Neural cell (in vitro differentiated cells): ENCODE measurements around the gene LRIT1. TPM values are rescaled to one million over a fixed set of nuclear protein-coding genes. Genes with fewer than 3 reads are reported as not detected.

Experiments
- H2AFZ ChIP-seq: fragments of 200-600, 300-800 bp; sonication (generic), shearing (Covaris generic); 2 replicates; pipeline ENCODE4 v1.6.0; 2014; ENCODE audit warnings: low read depth, mild to moderate bottlenecking, antibody characterized with exemption, low read length, moderate library complexity
- H3F3A ChIP-seq: fragments of 200-600 bp; shearing (Covaris generic); 2 replicates; pipeline ENCODE4 v1.6.1; 2016; ENCODE audit warnings: mild to moderate bottlenecking, moderate library complexity, mixed read lengths, antibody characterized with exemption, low read length; ENCODE audit not compliant: insufficient read depth, poor library complexity, severe bottlenecking
- H3K27ac ChIP-seq: fragments of 200-600, 300-800 bp; sonication (generic), shearing (Covaris generic); 2 replicates; pipeline ENCODE4 v1.5.1; 2014; ENCODE audit warnings: mild to moderate bottlenecking, low read length, moderate library complexity
- H3K27me3 ChIP-seq: fragments of 300-800, 200-600 bp; sonication (generic), shearing (Covaris generic); 2 replicates; pipeline ENCODE4 v1.6.0; 2014; ENCODE audit warnings: mild to moderate bottlenecking, low read depth, low read length, moderate library complexity; ENCODE audit not compliant: insufficient read depth
- H3K36me3 ChIP-seq: fragments of 300-800, 200-600 bp; sonication (generic), shearing (Covaris generic); 2 replicates; pipeline ENCODE4 v1.5.1; 2014; ENCODE audit warnings: mild to moderate bottlenecking, antibody characterized with exemption, low read length, moderate library complexity; ENCODE audit not compliant: insufficient read depth
- H3K4me2 ChIP-seq: fragments of 300-800, 200-600 bp; sonication (generic), shearing (Covaris generic); 2 replicates; pipeline ENCODE4 v1.6.0; 2014; ENCODE audit warnings: mild to moderate bottlenecking, low read length
- H3K4me3 ChIP-seq: fragments of 300-800, 200-600 bp; sonication (generic), shearing (Covaris generic); 2 replicates; pipeline ENCODE4 v1.5.1; 2014; ENCODE audit warnings: mild to moderate bottlenecking, low read length, moderate library complexity
- H3K79me2 ChIP-seq: fragments of 200-600 bp; shearing (Covaris generic); replicated peaks from 2 replicates; pipeline ENCODE4 v1.6.0; 2014; ENCODE audit warnings: mild to moderate bottlenecking, low read length, moderate library complexity; ENCODE audit not compliant: insufficient read depth
- H3K9ac ChIP-seq: fragments of 300-800, 200-600 bp; sonication (generic), shearing (Covaris generic); 2 replicates; pipeline ENCODE4 v1.6.1; 2016; ENCODE audit warnings: mild to moderate bottlenecking, low read length, mixed read lengths
- H3K9me2 ChIP-seq: fragments of 200-600 bp; shearing (Covaris generic); 2 replicates; pipeline ENCODE4 v1.6.1; 2016; ENCODE audit warnings: mild to moderate bottlenecking, low read length, mixed read lengths; ENCODE audit not compliant: insufficient read depth
- H3K9me3 ChIP-seq: fragments of 200-600, 300-800 bp; sonication (generic), shearing (Covaris generic); 2 replicates; pipeline ENCODE4 v1.6.1; 2016; ENCODE audit warnings: mild to moderate bottlenecking, mixed run types, low read length, moderate library complexity, mixed read lengths
- H4K20me1 ChIP-seq: fragments of 200-600 bp; shearing (Covaris generic); 2 replicates; pipeline ENCODE4 v1.6.1; 2016; ENCODE audit warnings: mild to moderate bottlenecking, mixed run types; ENCODE audit not compliant: insufficient read depth
- EP300 ChIP-seq: fragments of 450-650 bp; conservative IDR thresholded peaks from 2 replicates; pipeline ENCODE4 v1.6.1; 2014; ENCODE audit warnings: antibody characterized with exemption, mild to moderate bottlenecking, moderate library complexity; ENCODE audit not compliant: poor library complexity, severe bottlenecking
- EZH2 ChIP-seq: fragments of 200-600, 300-800 bp; shearing (Covaris generic), sonication (generic); IDR thresholded peaks from 2 replicates; pipeline ENCODE4 v1.6.1; 2014; ENCODE audit warnings: antibody characterized with exemption, low read length, borderline replicate concordance, mild to moderate bottlenecking; ENCODE audit not compliant: insufficient read depth, poor library complexity, severe bottlenecking
- MXI1 ChIP-seq: fragments of 450-650 bp; conservative IDR thresholded peaks from 2 replicates; pipeline ENCODE4 v1.6.1; 2014; ENCODE audit warnings: antibody characterized with exemption, mild to moderate bottlenecking; ENCODE audit not compliant: poor library complexity, severe bottlenecking
- POLR2AphosphoS5 ChIP-seq: IDR thresholded peaks from 2 replicates; pipeline ENCODE4 v1.6.1; 2012
- RAD21 ChIP-seq: fragments of 450-650 bp; conservative IDR thresholded peaks from 2 replicates; pipeline ENCODE4 v1.6.1; 2014; ENCODE audit warnings: antibody characterized with exemption, mild to moderate bottlenecking, moderate library complexity
- REST ChIP-seq: IDR thresholded peaks from 2 replicates; pipeline ENCODE4 v1.6.1; 2012; ENCODE audit warnings: borderline replicate concordance
- SMC3 ChIP-seq: fragments of 450-650 bp; conservative IDR thresholded peaks from 2 replicates; pipeline ENCODE4 v1.6.1; 2014; ENCODE audit warnings: antibody characterized with exemption, mild to moderate bottlenecking, moderate library complexity; ENCODE audit not compliant: poor library complexity
- TAF1 ChIP-seq: IDR thresholded peaks from 2 replicates; pipeline ENCODE4 v1.6.1; 2012; ENCODE audit warnings: low read depth
- polyA plus RNA-seq: library from polyadenylated mRNA; depleted of rRNA; stranded (reverse); fragments of >200 nt; gene quantifications from 2 replicates; pipeline ENCODE4 v1.2.3, GENCODE V29; 2014
- TF ChIP-seq, protein P1 (sequence below): fragments of 450-650 bp; IDR thresholded peaks from 2 replicates; pipeline ENCODE4 v1.5.1; 2014; ENCODE audit warnings: antibody characterized with exemption, mild to moderate bottlenecking, moderate library complexity; ENCODE audit not compliant: poor library complexity, severe bottlenecking

LRIT1 gene
- polyA plus RNA-seq, 1 donor from 2014 or later, result not detected

DNA sequence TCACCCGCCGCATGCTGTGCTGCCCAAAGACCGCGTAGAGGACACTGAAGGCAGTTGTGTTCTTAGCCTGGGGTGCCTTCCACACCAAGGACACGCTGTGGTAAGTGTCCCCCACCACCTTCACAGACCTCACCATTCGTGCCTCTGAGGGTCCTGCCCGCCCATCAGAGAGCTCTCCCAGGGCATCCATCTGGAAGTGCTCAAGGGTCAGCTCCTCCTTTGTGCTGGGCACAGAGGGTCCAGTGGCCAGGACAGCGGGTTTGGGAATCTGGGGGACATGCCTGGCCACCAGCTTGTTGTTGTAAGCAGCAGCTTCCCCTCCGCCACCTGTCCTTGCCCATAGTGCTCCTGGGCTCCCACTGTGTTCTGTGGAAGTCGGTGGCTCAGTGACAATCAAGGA, 9.0 kb downstream of the LRIT1 start:
- no peak for TF ChIP-seq POLR2AphosphoS5
- TF ChIP-seq SMC3, result no peak
- TF ChIP-seq MXI1, result no peak
- TF ChIP-seq EZH2, result no peak
- TF ChIP-seq, protein P1, sequence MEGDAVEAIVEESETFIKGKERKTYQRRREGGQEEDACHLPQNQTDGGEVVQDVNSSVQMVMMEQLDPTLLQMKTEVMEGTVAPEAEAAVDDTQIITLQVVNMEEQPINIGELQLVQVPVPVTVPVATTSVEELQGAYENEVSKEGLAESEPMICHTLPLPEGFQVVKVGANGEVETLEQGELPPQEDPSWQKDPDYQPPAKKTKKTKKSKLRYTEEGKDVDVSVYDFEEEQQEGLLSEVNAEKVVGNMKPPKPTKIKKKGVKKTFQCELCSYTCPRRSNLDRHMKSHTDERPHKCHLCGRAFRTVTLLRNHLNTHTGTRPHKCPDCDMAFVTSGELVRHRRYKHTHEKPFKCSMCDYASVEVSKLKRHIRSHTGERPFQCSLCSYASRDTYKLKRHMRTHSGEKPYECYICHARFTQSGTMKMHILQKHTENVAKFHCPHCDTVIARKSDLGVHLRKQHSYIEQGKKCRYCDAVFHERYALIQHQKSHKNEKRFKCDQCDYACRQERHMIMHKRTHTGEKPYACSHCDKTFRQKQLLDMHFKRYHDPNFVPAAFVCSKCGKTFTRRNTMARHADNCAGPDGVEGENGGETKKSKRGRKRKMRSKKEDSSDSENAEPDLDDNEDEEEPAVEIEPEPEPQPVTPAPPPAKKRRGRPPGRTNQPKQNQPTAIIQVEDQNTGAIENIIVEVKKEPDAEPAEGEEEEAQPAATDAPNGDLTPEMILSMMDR, result no peak
- no peak for TF ChIP-seq REST
- no peak for TF ChIP-seq RAD21
- no peak for TF ChIP-seq TAF1
- no peak for TF ChIP-seq EP300
- Histone ChIP-seq H4K20me1 (no peaks in the 10 kb centered on the region), H3K27ac (no peak overlapping the region), H3K27me3 (no peaks in the 10 kb centered on the region), H3K9me3 (no peaks in the 10 kb centered on the region), H3K4me3 (no peak overlapping the region), H3K9ac (no peak overlapping the region), H3K9me2 (no peaks in the 10 kb centered on the region), H3K79me2 (no peaks in the 10 kb centered on the region), H3F3A (no peaks in the 10 kb centered on the region), H2AFZ (no peak overlapping the region), H3K36me3 (no peaks in the 10 kb centered on the region), H3K4me2 (no peak overlapping the region)

- no peaks in the 10 kb centered on the region for H3K36me3 ChIP-seq
- no peak overlapping the region for H3K27ac ChIP-seq
- H4K20me1 ChIP-seq, result no peaks in the 10 kb centered on the region
- H3K9me3 ChIP-seq, result no peaks in the 10 kb centered on the region
- H3K4me2 ChIP-seq, result no peak overlapping the region
- no peaks in the 10 kb centered on the region for H3K79me2 ChIP-seq
- H2AFZ ChIP-seq, result no peak overlapping the region
- no peaks in the 10 kb centered on the region for H3K27me3 ChIP-seq
- no peak overlapping the region for H3K4me3 ChIP-seq
- no peak overlapping the region for H3K9ac ChIP-seq
- TF ChIP-seq, protein P1, result no peak
- TF ChIP-seq SMC3, result no peak
- TF ChIP-seq EP300, result no peak
- TF ChIP-seq MXI1, result no peak
- no peak for TF ChIP-seq RAD21
- no peak for TF ChIP-seq EZH2
- TF ChIP-seq TAF1, result no peak
- no peak for TF ChIP-seq POLR2AphosphoS5
- TF ChIP-seq REST, result no peak
- H3K9me2 ChIP-seq, result no peaks in the 10 kb centered on the region
- H3F3A ChIP-seq, result no peaks in the 10 kb centered on the region
Measured at GRCh38 chr10:84230359-84230758, 11.0 kb downstream of the LRIT1 start.
